NCI-H1930 (cell line): ENCODE data around the gene SIGLEC15.
"Not testable (repeated sequence)": the region's sequence is repeated elsewhere in the genome, so short reads cannot be mapped to it uniquely, and the experiment has no call there.

Experiments used
- DNase-seq, 2 experiments: peaks; one replicate each; lab custom pipeline; 2025; lab: John Stamatoyannopoulos, UW

SIGLEC15 gene

DNA sequence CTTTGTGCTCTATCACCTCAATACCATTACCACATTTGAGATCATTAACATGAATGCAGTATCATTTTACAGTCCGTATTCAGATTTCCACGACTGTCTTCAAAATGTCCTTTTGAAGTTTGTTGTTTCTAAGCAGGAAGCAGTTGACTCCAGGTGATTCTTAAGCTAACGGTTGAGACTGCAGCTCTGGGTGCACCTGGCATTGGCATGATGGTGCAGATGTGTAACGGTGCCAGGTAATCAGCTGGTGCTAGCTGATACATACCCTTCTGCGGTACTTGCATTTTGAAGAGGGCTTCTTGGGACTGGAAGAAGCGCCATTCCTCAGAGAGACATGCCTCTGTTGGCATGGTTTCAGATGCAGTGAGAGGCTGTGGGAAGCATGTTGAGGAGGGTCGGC is 19.5 kb downstream of the SIGLEC15 start:
- no peak for DNase-seq

DNA sequence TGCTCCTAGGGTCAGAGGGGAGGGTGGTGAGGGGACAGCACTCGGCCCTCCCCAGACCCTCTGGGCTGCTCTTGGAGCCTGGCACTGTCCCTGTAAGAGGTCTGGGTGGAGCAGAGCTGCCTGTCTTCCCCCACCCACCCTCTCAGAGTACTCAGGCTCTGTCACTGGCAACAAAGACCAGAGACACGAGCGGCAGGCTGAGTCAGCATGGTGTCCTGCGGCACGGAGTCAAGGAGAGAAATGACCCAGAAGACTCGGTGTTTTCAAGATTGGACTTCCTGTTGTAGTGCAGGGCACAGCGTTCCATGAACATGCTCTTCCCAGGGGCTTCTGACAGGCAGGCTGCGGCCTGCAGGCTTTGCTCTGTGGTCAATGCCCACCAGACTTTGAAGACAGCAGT is 19.9 kb downstream of the SIGLEC15 start:
- no peak for DNase-seq

GRCh38 chr18:45847119-45847518 is 21.6 kb downstream of the SIGLEC15 start:
- no peak for DNase-seq

- DNase-seq, result not testable (repeated sequence)
These were observed 23.2 kb downstream of the SIGLEC15 start for GRCh38 chr18:45848643-45849042.

GRCh38 chr18:45849529-45849928 is 24.1 kb downstream of the SIGLEC15 start:
- DNase-seq, result no peak

DNA sequence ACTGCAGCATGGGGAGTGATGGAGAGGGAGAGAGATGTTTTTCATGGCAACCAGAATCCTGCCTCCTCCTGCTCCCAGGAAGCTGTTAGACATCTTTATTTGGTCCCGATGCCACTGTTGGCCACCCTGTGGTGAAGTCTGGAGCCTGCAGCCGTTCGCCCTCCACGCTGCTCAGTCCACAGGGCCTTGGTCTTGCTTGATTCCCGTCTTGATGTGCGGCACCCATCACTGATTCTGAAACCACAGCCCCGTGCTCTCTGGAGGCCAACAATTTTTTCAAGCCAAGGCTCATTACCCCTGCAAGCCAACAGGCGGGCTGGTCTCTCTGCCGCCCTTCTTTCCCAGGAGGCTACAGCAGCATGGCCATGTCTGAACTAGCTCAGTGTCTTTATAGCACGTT is 24.5 kb downstream of the SIGLEC15 start:
- DNase-seq, result no peak

- DNase-seq, result no peak
These were observed 25.9 kb downstream of the SIGLEC15 start for GRCh38 chr18:45851161-45851925.

GRCh38 chr18:45852631-45853030 is 27.2 kb downstream of the SIGLEC15 start:
- no peak for DNase-seq

DNA sequence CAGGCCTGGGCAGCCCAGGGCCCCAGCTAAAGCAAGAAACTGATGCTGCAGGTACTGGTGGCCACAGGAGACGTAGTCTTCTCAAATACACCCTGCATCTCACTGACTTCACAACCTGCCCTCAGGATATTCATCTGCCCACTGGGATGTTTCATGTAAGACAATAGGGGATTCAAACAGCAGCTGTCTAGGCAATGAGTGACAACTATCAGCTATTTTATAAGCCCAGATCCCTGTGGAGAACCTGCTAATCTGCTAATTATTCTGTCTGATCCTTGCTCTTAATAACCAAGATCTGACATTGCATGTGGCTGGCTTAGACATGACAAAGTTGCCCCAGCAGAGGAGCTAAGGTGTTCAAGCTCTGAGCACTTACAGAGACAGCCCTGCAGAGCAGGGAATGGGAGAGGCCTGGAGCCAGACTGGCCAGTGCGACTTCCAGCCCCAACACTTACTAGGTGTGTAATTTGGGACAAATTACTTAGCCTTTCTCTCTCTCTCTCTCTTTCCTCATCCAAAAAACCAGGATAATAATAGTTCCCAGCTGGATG is 28.6 kb downstream of the SIGLEC15 start:
- no peak for DNase-seq

DNA sequence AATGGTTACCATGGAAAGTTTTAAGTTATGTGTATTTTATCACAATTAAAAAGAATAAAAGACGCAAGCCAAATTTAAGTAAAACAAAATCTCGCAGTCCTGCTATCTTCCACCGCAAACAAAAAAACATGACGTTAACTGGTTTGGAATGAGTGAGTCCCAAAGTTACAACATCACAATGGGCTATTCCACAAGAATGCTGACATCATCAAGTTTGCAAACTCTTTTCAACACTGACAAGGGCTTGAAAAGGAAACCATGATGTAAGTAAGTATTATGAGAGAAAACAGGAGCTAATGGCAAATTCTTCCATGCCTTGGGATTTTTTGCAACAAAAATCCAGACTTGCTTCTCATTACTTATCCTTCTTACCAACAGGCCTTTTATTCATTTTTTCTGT is 31.1 kb downstream of the SIGLEC15 start:
- DNase-seq, result no peak

- DNase-seq, result no peak
These were observed 33.9 kb downstream of the SIGLEC15 start for GRCh38 chr18:45859334-45859733.

DNA sequence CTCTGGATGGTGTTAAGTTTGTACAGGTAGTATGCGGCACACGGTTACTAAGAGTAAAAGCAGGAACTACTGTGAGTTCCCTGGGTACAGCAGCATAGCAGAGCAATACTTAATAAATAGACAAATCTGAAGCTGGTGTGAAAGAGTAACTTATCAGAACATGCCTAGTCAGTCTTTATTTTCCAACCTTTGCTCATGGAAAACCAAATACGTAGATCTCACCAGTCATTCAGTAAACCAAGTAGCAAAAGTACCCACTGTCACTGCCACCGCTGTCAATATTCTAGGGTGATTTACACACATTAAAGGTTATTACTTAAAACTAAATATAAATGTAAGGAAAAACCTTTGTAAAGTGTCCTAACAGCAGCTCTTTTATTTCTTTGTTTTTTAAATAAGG is 35.0 kb downstream of the SIGLEC15 start:
- DNase-seq, result no peak

DNA sequence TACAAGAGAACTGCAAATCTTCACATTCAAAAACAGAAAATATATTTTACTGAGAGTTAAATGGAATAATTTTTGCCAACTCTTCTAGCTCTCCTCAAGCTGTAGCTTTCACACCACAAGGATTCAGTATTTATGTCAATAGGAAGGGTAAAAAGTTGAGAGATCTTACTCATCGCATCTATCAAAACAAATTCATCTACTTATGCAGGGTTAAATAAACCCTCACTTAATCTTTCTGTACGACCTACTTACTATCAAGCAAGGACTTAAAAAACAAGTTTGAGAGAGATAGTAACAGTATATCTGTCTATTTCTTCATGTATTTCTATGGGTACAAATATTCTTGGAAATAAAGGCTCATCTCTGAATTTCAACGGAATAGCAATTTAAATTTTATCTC is 35.5 kb downstream of the SIGLEC15 start:
- DNase-seq, result no peak

- no peak for DNase-seq
These were observed 36.5 kb downstream of the SIGLEC15 start for GRCh38 chr18:45861926-45862325.

GRCh38 chr18:45863469-45863868 is 38.0 kb downstream of the SIGLEC15 start:
- DNase-seq, result no peak

DNA sequence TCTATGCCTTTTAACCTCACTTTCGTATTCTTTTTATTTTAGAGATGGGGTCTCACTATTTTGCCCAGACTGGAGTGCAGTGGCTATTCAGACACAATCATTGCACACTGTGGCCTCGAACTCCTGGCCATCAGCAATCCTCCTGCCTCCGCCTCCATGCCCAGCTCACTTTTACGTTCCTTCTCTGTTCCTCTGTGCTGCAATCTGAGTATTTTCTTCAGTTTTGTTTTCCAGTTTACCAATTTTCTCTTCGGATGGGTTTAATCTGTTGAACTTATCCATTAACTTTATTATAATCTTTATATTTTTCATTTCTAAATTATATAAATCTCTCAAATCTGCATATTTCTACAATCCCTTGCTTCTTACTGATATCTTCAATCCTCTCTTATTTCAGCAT is 38.6 kb downstream of the SIGLEC15 start:
- DNase-seq, result no peak

DNA sequence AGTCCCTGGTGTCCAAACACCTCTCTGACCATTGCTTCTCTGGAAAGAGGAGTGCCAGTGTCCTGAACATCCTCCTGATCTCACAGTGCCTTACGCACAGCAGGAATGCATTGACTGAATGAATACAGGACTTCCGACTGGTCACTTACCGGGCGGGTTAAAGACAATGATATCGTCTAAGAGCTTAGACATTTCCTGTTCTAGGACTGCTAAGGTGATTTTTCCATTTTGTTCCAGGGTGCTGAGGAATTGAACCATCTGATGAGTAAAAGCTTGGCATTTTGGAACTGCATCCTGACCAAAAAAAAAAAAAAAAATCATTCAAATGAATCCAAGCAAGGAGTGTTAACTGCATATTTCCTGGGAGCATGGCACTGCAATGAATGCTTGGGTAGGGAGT is 40.0 kb downstream of the SIGLEC15 start:
- DNase-seq, result no peak

- DNase-seq, result no peak
These were observed 44.9 kb downstream of the SIGLEC15 start for GRCh38 chr18:45870419-45870818.

DNA sequence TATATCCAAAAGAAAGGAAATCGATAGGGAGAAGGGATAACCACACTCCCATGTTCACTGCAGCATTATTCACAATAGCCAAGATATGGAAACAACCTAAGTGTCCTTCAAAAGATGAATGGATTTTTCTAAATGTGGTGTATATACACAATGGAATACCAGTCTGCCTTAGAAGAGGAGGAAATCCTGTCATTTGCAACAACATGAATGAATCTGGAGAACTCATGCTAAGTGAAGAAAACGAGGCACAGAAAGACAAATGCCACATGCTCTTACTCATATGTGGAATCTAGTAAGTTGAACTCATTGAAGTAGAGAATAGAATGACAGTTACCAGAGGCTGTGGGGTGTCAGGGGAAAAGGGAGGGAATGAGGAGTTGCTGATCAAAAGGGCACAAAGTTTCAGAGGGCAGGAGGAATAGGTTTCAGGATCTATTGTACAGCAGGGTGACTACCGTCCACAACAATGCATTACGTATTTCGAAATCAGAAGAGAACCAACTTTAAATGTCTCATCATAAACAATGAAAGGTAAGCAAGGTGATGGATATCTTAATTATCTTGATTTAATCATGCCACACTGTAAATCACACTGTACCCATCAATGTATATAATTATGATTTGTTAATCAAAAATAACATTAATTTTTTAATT is 46.1 kb downstream of the SIGLEC15 start:
- DNase-seq, result no peak

- no peak for DNase-seq
These were observed 49.2 kb downstream of the SIGLEC15 start for GRCh38 chr18:45874491-45875184.

GRCh38 chr18:45876161-45876560 is 50.7 kb downstream of the SIGLEC15 start:
- no peak for DNase-seq

- DNase-seq, result no peak
These were observed 51.9 kb downstream of the SIGLEC15 start for GRCh38 chr18:45877403-45877802.
